ENCODE measurements around the gene NPR1. TPM values are rescaled to one million over a fixed set of nuclear protein-coding genes. Genes with fewer than 3 reads are reported as not detected.
"Not testable (repeated sequence)": the region's sequence is repeated elsewhere in the genome, so short reads cannot be mapped to it uniquely, and the experiment has no call there.

Gene NPR1
- total and polyA plus RNA-seq, 10 donors = 0.83 to 5.1 (median 2.7) TPM

DNA sequence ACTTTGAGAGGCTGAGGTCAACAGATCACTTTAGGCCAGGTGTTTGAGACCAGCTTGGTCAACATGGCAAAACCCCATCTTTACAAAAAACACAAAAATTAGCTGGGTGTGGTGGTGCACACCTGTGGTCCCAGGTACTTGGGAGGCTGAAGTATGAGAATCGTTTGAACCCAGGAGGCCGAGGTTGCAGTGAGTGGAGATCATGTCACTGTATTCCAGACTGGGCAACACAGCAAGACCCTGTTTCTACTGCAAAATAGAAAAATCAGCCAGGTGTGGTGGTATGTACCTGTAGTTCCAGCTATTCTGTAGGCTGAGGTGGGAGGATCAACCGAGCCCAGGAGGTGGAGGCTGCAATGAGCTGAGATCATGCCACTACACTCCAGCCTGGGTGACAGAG lies 45.2 kb downstream of the NPR1 start:
- Histone ChIP-seq H3K27me3 (replicated peaks in 1 of 7) (no peaks in the 10 kb centered on the region), H3K36me3 (no peaks in the 10 kb centered on the region), H3K27ac (no peak overlapping the region), H3K4me3 (no peak overlapping the region), H3K4me1 (peaks cover 0 to 14% (median 11%) of the 10 kb centered on the region in 6 donors), H3K9me3 (no peaks in the 10 kb centered on the region)
- WGBS, 5 donors = 91 to 94% (median 92%) methylated on average over 3 of the region's 3 CpGs
- no peak for DNase-seq
- no peak for TF ChIP-seq POLR2AphosphoS5 (IDR thresholded peaks at IDR 0.05)
- TF ChIP-seq, protein P1, sequence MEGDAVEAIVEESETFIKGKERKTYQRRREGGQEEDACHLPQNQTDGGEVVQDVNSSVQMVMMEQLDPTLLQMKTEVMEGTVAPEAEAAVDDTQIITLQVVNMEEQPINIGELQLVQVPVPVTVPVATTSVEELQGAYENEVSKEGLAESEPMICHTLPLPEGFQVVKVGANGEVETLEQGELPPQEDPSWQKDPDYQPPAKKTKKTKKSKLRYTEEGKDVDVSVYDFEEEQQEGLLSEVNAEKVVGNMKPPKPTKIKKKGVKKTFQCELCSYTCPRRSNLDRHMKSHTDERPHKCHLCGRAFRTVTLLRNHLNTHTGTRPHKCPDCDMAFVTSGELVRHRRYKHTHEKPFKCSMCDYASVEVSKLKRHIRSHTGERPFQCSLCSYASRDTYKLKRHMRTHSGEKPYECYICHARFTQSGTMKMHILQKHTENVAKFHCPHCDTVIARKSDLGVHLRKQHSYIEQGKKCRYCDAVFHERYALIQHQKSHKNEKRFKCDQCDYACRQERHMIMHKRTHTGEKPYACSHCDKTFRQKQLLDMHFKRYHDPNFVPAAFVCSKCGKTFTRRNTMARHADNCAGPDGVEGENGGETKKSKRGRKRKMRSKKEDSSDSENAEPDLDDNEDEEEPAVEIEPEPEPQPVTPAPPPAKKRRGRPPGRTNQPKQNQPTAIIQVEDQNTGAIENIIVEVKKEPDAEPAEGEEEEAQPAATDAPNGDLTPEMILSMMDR (IDR thresholded peaks at IDR 0.05 in 8 of 11, conservative IDR thresholded peaks at IDR 0.05 in 3 of 11) = no peak
- intact Hi-C loops (cut with DNase I; ENCODE audit: low total_unique reads) = no loop called here

DNA sequence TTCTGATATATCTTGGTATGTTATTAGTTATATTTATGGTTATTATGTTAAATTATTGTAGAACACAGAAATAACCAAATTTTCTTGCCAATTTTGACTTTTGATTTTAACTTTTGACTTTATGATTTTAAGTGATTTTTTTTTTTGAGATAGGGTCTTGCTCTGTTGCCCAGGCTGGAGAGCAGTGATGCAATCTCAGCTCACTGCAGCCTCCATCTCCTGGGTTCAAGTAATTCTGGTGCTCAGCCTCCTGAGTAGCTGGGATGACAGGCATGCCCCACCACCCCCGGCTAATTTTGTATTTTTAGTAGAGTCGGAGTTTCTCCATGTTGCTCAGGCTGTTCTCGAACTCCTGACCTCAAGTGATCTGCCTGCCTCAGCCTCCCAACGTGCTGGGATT lies 46.1 kb downstream of the NPR1 start:
- intact Hi-C loops (cut with DNase I; ENCODE audit: low total_unique reads); H3K9me3 ChIP-seq; DNase-seq; H3K27me3 ChIP-seq (replicated peaks in 1 of 7); H3K4me3 ChIP-seq; H3K36me3 ChIP-seq; H3K27ac ChIP-seq: not testable (repeated sequence)
- WGBS, 5 donors = 77 to 89% (median 86%) methylated on average over 4 of the region's 4 CpGs
- H3K4me1 ChIP-seq = peaks cover 8 to 24% (median 20%) of the 10 kb centered on the region in 6 donors

DNA sequence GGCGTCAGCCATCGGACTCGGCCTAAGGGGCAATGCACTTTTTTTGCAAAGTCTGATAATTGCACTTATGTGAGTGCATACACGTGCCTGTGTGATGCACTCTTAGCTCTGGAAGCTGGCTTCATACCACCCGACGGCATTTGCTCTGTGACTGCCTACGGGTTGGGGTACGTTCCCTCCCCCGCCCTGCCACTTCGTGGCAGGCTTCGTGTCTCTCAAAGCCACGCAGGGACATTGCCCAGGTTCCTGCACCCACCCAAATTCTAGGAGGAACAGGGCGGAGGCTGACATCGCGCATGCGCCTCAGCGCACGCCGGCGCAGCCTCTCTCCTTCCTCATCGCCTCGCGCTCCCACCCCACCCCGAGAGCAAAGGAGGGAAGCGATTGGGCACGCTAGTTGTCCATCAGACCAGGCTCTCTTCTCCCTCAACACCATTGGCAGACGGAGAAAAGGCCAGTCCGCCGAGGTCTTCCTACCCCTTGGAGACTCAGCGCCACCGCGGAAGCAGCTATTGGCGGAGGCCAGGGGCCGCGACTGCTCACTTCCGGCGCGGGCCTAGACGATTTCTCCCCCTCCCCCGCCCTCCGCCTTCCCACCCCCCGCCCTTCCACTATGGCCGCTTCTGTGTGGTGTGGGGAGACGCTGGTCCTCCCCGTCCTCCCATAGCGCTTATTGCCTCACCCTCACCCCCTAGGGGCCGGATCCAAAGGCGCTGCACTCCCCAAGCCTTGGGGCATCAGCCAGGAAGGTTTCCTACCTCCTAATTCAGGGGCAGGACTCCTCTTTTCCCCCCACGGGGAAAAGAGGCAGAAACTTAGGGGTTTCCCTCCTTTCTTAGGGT lies 49.2 kb downstream of the NPR1 start, which contains the start of gene INTS3:
Gene INTS3 (plus strand): TSS at position 588 of the 842 bp plus-strand sequence. CDS start 585 bp downstream, outside the sequence.
- Histone ChIP-seq H3K4me3 (peak within 1 kb of the TSS; percentile 51 to 80 (median 60)), H3K36me3 (peaks cover 0 to 4% (median 0%) of the 10 kb centered on the region in 6 donors), H3K27ac (peak within 1 kb of the TSS; percentile 93 to 98 (median 97)), H3K4me1 (peaks cover 8 to 41% (median 31%) of the 10 kb centered on the region in 6 donors), H3K27me3 (replicated peaks in 1 of 7) (no peaks in the 10 kb centered on the region), H3K9me3 (no peaks in the 10 kb centered on the region)
- TF ChIP-seq POLR2A (IDR thresholded peaks at IDR 0.05) (peak in 2 of 3 donors; percentile 17 to 36), POLR2AphosphoS5 (IDR thresholded peaks at IDR 0.05) (peak; percentile 87 to 90 (median 89))
- TF ChIP-seq, protein P1 (IDR thresholded peaks at IDR 0.05 in 8 of 11, conservative IDR thresholded peaks at IDR 0.05 in 3 of 11) = peak in 6 of 11 experiments; percentile 4 to 39 (median 16)
- intact Hi-C loops (cut with DNase I; ENCODE audit: low total_unique reads) = no loop called here
- WGBS, 5 donors = 0 to 2% (median 1%) methylated on average over 34 to 49 of the region's 49 CpGs
- peak; percentile 100 for DNase-seq

DNA sequence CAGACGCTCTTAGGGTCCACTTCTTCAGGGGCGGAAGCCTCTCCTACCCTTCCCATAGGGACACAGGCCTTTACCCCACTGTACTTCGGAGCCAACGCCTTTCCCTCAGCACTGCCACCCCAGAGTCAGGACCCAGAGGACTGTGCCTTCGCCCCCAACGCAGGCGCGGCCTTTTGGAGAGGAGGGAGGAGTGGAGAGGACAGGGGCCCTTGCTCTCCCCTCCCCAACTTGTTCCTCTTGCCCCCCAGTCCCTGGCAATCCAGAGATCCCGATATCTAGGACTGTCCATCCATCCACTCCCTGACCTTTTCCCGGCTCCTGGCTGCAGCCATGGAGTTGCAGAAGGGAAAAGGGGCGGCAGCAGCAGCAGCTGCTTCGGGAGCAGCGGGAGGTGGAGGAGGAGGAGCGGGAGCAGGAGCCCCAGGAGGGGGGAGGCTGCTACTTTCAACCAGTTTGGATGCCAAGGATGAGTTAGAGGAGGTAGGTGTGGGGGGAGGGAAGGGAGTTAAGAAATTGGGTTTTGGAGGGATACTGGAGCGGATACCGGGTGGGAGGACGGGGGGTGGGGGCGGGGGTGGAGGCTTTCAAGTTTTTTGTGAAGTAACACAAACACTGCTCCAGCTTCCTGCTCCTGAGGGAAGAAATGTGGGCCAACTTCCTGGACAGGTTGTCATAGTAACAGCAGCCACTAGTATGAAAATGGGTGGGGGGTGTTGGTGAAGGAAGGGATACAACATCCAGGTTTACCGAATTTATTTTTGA lies 50.0 kb downstream of the NPR1 start:
- intact Hi-C loops (cut with DNase I; ENCODE audit: low total_unique reads) = no loop called here
- peak overlapping the region; percentile 93 to 98 (median 97) for H3K27ac ChIP-seq
- WGBS, 5 donors = 0 to 2% (median 1%) methylated on average over 15 to 19 of the region's 19 CpGs

More for the DNA sequence above, 50.0 kb downstream of the NPR1 start:
- Histone ChIP-seq H3K9me3 (no peaks in the 10 kb centered on the region), H3K4me3 (peak overlapping the region; percentile 51 to 80 (median 60)), H3K4me1 (peaks cover 8 to 44% (median 32%) of the 10 kb centered on the region in 6 donors), H3K36me3 (peaks cover 0 to 8% (median 0%) of the 10 kb centered on the region in 6 donors), H3K27me3 (replicated peaks in 1 of 7) (no peaks in the 10 kb centered on the region)
- TF ChIP-seq POLR2A (IDR thresholded peaks at IDR 0.05) (no peak), POLR2AphosphoS5 (IDR thresholded peaks at IDR 0.05) (no peak)
- TF ChIP-seq, protein P1 (IDR thresholded peaks at IDR 0.05 in 8 of 11, conservative IDR thresholded peaks at IDR 0.05 in 3 of 11) = peak in 2 of 11 experiments; percentile 0 to 1
- peak; percentile 88 for DNase-seq
